Germinal center (tissue), 1 donor: ENCODE results near the gene TPSG1.

ENCODE experiments used
- DNase-seq: peaks from one replicate; pipeline ENCODE4 v3.0.0; 2012; ENCODE audit warnings: mixed read lengths, low spot score

The TPSG1 gene

GRCh38 chr16:1176280-1176897 lies 48.7 kb downstream of the TPSG1 start:
- no peak for DNase-seq

- no peak for DNase-seq
These were observed 49.3 kb downstream of the TPSG1 start for GRCh38 chr16:1175566-1176279.

DNA sequence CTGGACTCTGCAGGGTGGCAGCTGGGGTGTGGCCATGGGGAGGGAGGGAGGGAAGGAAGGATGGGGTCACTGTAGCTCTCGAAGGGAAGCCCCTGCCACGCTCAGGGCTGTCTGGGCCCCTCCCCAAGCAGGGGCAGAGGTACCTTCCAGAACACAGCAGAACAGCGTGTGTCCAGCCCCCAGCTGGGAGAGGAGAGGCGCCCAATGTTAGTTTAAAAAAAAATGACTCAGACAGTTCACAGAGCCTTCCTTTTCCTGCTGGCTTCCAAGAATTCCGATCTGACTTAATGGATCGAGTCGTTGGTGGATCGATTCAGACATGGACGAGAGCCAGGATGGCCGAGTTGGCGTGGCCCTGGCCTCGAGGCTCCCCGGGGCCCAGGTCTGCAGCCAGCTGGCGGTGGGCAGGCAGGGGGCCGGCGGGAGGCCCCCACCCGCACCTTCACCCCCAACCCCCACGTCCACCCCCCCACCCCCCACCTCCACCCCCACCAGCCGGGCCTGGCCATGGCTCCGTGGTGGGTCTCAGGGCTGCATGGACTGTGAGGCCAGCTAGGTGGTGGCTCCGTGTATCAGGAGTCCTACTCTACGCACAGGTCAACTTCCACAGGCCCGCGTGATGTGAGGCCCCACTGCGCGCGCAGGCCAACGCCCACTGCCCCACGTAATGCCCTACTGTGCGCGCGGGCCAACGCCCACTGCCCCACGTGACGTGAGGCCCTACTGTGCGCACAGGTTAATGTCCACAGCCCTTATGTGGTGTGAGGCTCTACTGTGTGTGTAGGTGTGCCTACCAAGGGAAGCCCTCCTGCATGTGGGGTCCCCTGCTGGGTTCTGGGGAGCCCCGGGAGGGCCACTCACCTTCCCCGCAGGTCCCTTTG lies 50.4 kb downstream of the TPSG1 start:
- DNase-seq: no peak

GRCh38 chr16:1173788-1174451 lies 51.1 kb downstream of the TPSG1 start:
- no peak for DNase-seq

GRCh38 chr16:1172651-1173050 lies 52.4 kb downstream of the TPSG1 start:
- DNase-seq: no peak

- no peak for DNase-seq
These were observed 53.1 kb downstream of the TPSG1 start for GRCh38 chr16:1171854-1172428.
